GM23338 (cell line): ENCODE results near the gene ZDHHC6. TPM values are rescaled to one million over a fixed set of nuclear protein-coding genes. Genes with fewer than 3 reads are reported as not detected.

ENCODE experiments used
- ATAC-seq: fragments of 200-7000 bp; cut with Tn5 transposase; 3 replicates; pipeline ENCODE4 v1.9.1; 2020
- DNase-seq: peaks from one replicate; pipeline ENCODE4 v3.0.0-alpha.2; 2015; ENCODE audit warnings: low spot score
- H2AFZ ChIP-seq: fragments of 200-600 bp; sonication (generic); 2 replicates; pipeline ENCODE4 v1.8.0; 2016; ENCODE audit warnings: antibody characterized with exemption, mild to moderate bottlenecking, moderate library complexity
- H3F3A ChIP-seq: fragments of 200-600 bp; sonication (generic); replicated peaks from 2 replicates; pipeline ENCODE4 v1.8.0; 2017; ENCODE audit warnings: antibody characterized with exemption, mixed run types, low read depth
- H3K27ac ChIP-seq: fragments of 200-600 bp; sonication (generic); 2 replicates; pipeline ENCODE4 v1.6.1; 2016; ENCODE audit warnings: low read depth
- H3K27me3 ChIP-seq: fragments of 200-600 bp; sonication (generic); 2 replicates; pipeline ENCODE4 v1.8.0; 2016; ENCODE audit warnings: mild to moderate bottlenecking, mixed run types, moderate library complexity; ENCODE audit not compliant: insufficient read depth
- H3K36me3 ChIP-seq: fragments of 200-600 bp; sonication (generic); 2 replicates; pipeline ENCODE4 v1.8.0; 2016; ENCODE audit warnings: mild to moderate bottlenecking; ENCODE audit not compliant: insufficient read depth
- H3K4me1 ChIP-seq: fragments of 200-600 bp; sonication (generic); 2 replicates; pipeline ENCODE4 v1.8.0; 2016; ENCODE audit warnings: mild to moderate bottlenecking, moderate library complexity; ENCODE audit not compliant: insufficient read depth
- H3K4me2 ChIP-seq: fragments of 200-600 bp; sonication (generic); 2 replicates; pipeline ENCODE4 v1.7.1; 2017; ENCODE audit warnings: mixed run types
- H3K4me3 ChIP-seq: fragments of 200-600 bp; sonication (generic); 2 replicates; pipeline ENCODE4 v1.6.1; 2016; ENCODE audit warnings: mixed run types
- H3K79me2 ChIP-seq: fragments of 200-600 bp; sonication (generic); replicated peaks from 2 replicates; pipeline ENCODE4 v1.8.0; 2017; ENCODE audit warnings: mild to moderate bottlenecking; ENCODE audit not compliant: insufficient read depth
- H3K9me2 ChIP-seq: fragments of 200-600 bp; sonication (generic); 2 replicates; pipeline ENCODE4 v1.8.0; 2017; ENCODE audit not compliant: insufficient read depth
- H4K20me1 ChIP-seq: fragments of 200-600 bp; sonication (generic); replicated peaks from 2 replicates; pipeline ENCODE4 v1.8.0; 2017; ENCODE audit warnings: mild to moderate bottlenecking; ENCODE audit not compliant: insufficient read depth
- H3K27ac Mint-ChIP-seq: 2 replicates; pipeline ENCODE4 v1.8.0; 2020; ENCODE audit warnings: inconsistent platforms, mild to moderate bottlenecking, moderate library complexity, mixed read lengths
- H3K27me3 Mint-ChIP-seq: 3 replicates; pipeline ENCODE4 v1.8.0; 2022; ENCODE audit warnings: low read depth, mild to moderate bottlenecking, moderate library complexity, mixed read lengths, inconsistent platforms; ENCODE audit not compliant: insufficient read depth, poor library complexity
- H3K36me3 Mint-ChIP-seq: 3 replicates; pipeline ENCODE4 v1.8.0; 2021; ENCODE audit warnings: low read depth, mild to moderate bottlenecking, inconsistent platforms, moderate library complexity, mixed read lengths
- H3K4me1 Mint-ChIP-seq: 3 replicates; pipeline ENCODE4 v1.8.0; 2020; ENCODE audit warnings: mild to moderate bottlenecking, inconsistent platforms, mixed read lengths
- H3K4me3 Mint-ChIP-seq: 3 replicates; pipeline ENCODE4 v1.8.0; 2021; ENCODE audit warnings: moderate library complexity, mild to moderate bottlenecking, inconsistent platforms, mixed read lengths
- H3K9me3 Mint-ChIP-seq: 3 replicates; pipeline ENCODE4 v1.8.0; 2020; ENCODE audit warnings: moderate library complexity, mild to moderate bottlenecking, inconsistent platforms, mixed read lengths
- JUNB ChIP-seq: IDR thresholded peaks from one replicate; pipeline ENCODE4 v1.6.1; 2016; ENCODE audit warnings: antibody characterized with exemption; ENCODE audit not compliant: unreplicated experiment
- POLR2AphosphoS5 ChIP-seq: IDR thresholded peaks from 2 replicates; pipeline ENCODE4 v1.6.1; 2016; ENCODE audit warnings: antibody characterized with exemption, low read depth
- ZNF114 ChIP-seq: fragments of 250-450 bp; sonication (Bioruptor Pico); IDR thresholded peaks from 2 replicates; pipeline ENCODE4 v1.5.0; 2020; ENCODE audit warnings: mild to moderate bottlenecking, moderate library complexity
- ZNF331 ChIP-seq: fragments of 250-450 bp; sonication (Bioruptor Pico); IDR thresholded peaks from 2 replicates; pipeline ENCODE4 v1.5.0; 2020; ENCODE audit warnings: low read depth, mild to moderate bottlenecking, moderate library complexity
- polyA plus RNA-seq: library from polyadenylated mRNA; unstranded; fragments of >200 nt; fragmentation: Nextera tagmentation; extraction: Ambion mirVana; gene quantifications from 2 replicates; pipeline ENCODE4 v1.2.1, GENCODE V29; 2016
- total RNA-seq: library from RNA; depleted of rRNA; stranded (reverse); fragments of >200 nt; shearing (Covaris generic); gene quantifications from 2 replicates; pipeline ENCODE4 v1.2.3, GENCODE V29; 2014
- TF ChIP-seq, protein P1 (sequence below): fragments of 250-450 bp; sonication (Bioruptor Pico); IDR thresholded peaks from 2 replicates; pipeline ENCODE4 v1.5.0; 2020; ENCODE audit warnings: mild to moderate bottlenecking, moderate library complexity
- TF ChIP-seq, protein P2 (sequence below): IDR thresholded peaks from one replicate; pipeline ENCODE4 v1.6.1; 2018; ENCODE audit warnings: antibody characterized with exemption; ENCODE audit not compliant: unreplicated experiment
- TF ChIP-seq, protein P3 (sequence below), 2 experiments: fragments of 200-600 bp in 1 of 2; sonication (generic) in 1 of 2; conservative IDR thresholded peaks; 2 replicates each; pipeline versions ENCODE4 v1.5.1 to v1.6.1; 2016 to 2017; ENCODE audit warnings: antibody characterized with exemption in 2 of 2, low read depth in 2 of 2, mild to moderate bottlenecking in 2 of 2, moderate library complexity in 1 of 2

ZDHHC6 gene
- total and polyA plus RNA-seq, 2 experiments from 2014 or later: 24.6 to 33.7 TPM

DNA sequence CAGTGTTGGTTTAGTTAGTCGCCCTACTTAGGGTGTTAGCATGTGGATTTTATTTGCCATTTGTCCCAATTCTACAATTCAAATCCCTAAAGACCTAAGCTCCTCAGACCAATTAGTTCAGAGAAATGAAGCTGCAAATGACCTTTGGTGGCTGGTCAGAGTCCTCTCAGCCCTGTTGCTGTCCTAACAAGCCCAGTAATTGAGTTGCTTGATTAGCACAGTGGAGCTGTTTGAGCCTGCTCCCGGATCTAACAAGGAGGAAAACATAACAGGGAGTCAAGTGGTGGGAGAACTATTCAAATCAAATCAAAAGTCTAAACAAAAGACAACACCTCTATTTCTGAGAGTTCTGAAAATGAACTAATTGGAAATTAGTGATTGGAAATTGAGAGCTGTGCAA is 22.1 kb downstream of the ZDHHC6 start (continued):
- TF ChIP-seq, protein P1, sequence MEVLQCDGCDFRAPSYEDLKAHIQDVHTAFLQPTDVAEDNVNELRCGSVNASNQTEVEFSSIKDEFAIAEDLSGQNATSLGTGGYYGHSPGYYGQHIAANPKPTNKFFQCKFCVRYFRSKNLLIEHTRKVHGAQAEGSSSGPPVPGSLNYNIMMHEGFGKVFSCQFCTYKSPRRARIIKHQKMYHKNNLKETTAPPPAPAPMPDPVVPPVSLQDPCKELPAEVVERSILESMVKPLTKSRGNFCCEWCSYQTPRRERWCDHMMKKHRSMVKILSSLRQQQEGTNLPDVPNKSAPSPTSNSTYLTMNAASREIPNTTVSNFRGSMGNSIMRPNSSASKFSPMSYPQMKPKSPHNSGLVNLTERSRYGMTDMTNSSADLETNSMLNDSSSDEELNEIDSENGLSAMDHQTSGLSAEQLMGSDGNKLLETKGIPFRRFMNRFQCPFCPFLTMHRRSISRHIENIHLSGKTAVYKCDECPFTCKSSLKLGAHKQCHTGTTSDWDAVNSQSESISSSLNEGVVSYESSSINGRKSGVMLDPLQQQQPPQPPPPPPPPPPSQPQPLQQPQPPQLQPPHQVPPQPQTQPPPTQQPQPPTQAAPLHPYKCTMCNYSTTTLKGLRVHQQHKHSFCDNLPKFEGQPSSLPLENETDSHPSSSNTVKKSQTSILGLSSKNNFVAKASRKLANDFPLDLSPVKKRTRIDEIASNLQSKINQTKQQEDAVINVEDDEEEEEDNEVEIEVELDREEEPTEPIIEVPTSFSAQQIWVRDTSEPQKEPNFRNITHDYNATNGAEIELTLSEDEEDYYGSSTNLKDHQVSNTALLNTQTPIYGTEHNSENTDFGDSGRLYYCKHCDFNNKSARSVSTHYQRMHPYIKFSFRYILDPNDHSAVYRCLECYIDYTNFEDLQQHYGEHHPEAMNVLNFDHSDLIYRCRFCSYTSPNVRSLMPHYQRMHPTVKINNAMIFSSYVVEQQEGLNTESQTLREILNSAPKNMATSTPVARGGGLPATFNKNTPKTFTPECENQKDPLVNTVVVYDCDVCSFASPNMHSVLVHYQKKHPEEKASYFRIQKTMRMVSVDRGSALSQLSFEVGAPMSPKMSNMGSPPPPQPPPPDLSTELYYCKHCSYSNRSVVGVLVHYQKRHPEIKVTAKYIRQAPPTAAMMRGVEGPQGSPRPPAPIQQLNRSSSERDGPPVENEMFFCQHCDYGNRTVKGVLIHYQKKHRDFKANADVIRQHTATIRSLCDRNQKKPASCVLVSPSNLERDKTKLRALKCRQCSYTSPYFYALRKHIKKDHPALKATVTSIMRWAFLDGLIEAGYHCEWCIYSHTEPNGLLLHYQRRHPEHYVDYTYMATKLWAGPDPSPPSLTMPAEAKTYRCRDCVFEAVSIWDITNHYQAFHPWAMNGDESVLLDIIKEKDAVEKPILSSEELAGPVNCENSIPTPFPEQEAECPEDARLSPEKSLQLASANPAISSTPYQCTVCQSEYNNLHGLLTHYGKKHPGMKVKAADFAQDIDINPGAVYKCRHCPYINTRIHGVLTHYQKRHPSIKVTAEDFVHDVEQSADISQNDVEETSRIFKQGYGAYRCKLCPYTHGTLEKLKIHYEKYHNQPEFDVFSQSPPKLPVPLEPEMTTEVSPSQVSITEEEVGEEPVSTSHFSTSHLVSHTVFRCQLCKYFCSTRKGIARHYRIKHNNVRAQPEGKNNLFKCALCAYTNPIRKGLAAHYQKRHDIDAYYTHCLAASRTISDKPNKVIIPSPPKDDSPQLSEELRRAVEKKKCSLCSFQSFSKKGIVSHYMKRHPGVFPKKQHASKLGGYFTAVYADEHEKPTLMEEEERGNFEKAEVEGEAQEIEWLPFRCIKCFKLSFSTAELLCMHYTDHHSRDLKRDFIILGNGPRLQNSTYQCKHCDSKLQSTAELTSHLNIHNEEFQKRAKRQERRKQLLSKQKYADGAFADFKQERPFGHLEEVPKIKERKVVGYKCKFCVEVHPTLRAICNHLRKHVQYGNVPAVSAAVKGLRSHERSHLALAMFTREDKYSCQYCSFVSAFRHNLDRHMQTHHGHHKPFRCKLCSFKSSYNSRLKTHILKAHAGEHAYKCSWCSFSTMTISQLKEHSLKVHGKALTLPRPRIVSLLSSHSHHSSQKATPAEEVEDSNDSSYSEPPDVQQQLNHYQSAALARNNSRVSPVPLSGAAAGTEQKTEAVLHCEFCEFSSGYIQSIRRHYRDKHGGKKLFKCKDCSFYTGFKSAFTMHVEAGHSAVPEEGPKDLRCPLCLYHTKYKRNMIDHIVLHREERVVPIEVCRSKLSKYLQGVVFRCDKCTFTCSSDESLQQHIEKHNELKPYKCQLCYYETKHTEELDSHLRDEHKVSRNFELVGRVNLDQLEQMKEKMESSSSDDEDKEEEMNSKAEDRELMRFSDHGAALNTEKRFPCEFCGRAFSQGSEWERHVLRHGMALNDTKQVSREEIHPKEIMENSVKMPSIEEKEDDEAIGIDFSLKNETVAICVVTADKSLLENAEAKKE (CRISPR knock-in tag): no peak

DNA sequence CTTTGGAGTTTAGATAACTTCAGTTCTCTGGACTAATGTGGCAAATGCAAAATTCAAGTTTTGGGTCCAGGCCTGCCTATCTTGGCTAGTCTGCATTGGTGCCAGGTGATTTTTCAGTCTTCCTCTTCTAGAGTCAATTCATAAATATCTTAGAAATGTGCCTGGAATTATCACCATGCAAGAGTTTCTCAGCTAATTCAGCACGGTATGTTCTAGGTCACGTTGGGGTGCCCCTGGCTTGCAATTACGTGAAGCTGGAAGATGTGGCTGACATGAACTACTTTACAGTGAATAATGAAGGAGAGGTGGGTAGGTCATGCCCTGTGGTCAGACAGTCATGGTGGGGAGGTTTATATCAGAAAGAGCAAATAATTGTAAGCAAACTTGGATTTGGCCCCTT is 25.0 kb downstream of the ZDHHC6 start:
- Histone ChIP-seq H3K79me2 (no peaks in the 10 kb centered on the region), H3K27me3 (no peaks in the 10 kb centered on the region), H3K9me2 (no peaks in the 10 kb centered on the region), H3K36me3 (no peaks in the 10 kb centered on the region), H3K4me2 (no peak overlapping the region), H2AFZ (no peak overlapping the region), H3K4me1 (no peaks in the 10 kb centered on the region), H3K27ac (no peak overlapping the region), H3F3A (no peaks in the 10 kb centered on the region), H4K20me1 (no peaks in the 10 kb centered on the region), H3K4me3 (no peak overlapping the region)
- Mint-ChIP-seq H3K4me3 (no peak overlapping the region), H3K27ac (no peak overlapping the region), H3K9me3 (no peaks in the 10 kb centered on the region), H3K27me3 (peaks cover 2% of the 10 kb centered on the region), H3K36me3 (no peaks in the 10 kb centered on the region), H3K4me1 (no peaks in the 10 kb centered on the region)
- DNase-seq: no peak
- TF ChIP-seq, protein P2, sequence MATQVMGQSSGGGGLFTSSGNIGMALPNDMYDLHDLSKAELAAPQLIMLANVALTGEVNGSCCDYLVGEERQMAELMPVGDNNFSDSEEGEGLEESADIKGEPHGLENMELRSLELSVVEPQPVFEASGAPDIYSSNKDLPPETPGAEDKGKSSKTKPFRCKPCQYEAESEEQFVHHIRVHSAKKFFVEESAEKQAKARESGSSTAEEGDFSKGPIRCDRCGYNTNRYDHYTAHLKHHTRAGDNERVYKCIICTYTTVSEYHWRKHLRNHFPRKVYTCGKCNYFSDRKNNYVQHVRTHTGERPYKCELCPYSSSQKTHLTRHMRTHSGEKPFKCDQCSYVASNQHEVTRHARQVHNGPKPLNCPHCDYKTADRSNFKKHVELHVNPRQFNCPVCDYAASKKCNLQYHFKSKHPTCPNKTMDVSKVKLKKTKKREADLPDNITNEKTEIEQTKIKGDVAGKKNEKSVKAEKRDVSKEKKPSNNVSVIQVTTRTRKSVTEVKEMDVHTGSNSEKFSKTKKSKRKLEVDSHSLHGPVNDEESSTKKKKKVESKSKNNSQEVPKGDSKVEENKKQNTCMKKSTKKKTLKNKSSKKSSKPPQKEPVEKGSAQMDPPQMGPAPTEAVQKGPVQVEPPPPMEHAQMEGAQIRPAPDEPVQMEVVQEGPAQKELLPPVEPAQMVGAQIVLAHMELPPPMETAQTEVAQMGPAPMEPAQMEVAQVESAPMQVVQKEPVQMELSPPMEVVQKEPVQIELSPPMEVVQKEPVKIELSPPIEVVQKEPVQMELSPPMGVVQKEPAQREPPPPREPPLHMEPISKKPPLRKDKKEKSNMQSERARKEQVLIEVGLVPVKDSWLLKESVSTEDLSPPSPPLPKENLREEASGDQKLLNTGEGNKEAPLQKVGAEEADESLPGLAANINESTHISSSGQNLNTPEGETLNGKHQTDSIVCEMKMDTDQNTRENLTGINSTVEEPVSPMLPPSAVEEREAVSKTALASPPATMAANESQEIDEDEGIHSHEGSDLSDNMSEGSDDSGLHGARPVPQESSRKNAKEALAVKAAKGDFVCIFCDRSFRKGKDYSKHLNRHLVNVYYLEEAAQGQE: no peak
- TF ChIP-seq POLR2AphosphoS5 (no peak), JUNB (no peak), ZNF331 (no peak), ZNF114 (no peak)
- TF ChIP-seq, protein P3, sequence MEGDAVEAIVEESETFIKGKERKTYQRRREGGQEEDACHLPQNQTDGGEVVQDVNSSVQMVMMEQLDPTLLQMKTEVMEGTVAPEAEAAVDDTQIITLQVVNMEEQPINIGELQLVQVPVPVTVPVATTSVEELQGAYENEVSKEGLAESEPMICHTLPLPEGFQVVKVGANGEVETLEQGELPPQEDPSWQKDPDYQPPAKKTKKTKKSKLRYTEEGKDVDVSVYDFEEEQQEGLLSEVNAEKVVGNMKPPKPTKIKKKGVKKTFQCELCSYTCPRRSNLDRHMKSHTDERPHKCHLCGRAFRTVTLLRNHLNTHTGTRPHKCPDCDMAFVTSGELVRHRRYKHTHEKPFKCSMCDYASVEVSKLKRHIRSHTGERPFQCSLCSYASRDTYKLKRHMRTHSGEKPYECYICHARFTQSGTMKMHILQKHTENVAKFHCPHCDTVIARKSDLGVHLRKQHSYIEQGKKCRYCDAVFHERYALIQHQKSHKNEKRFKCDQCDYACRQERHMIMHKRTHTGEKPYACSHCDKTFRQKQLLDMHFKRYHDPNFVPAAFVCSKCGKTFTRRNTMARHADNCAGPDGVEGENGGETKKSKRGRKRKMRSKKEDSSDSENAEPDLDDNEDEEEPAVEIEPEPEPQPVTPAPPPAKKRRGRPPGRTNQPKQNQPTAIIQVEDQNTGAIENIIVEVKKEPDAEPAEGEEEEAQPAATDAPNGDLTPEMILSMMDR (conservative IDR thresholded peaks at IDR 0.05; ENCODE audit: low read depth in 2 of 2): no peak
- no peak for ATAC-seq
